IgD-negative memory B cell (primary cell): Measurements from ENCODE around the gene RNF213. TPM values are rescaled to one million over a fixed set of nuclear protein-coding genes. Genes with fewer than 3 reads are reported as not detected.
"Not testable (repeated sequence)": the region's sequence is repeated elsewhere in the genome, so short reads cannot be mapped to it uniquely, and the experiment has no call there.

Source experiments
- H3K27ac Mint-ChIP-seq, 3 donors: one replicate each; pipeline ENCODE4 v1.8.0; 2020 to 2022; ENCODE audit warnings: mild to moderate bottlenecking in 3 of 3, mixed read lengths in 3 of 3, moderate library complexity in 1 of 3
- H3K27me3 Mint-ChIP-seq: one replicate; pipeline ENCODE4 v1.8.0; 2021; ENCODE audit warnings: mixed read lengths
- H3K36me3 Mint-ChIP-seq: one replicate; pipeline ENCODE4 v1.8.0; 2020; ENCODE audit warnings: mild to moderate bottlenecking, mixed read lengths
- H3K4me1 Mint-ChIP-seq, 3 donors: one replicate each; pipeline ENCODE4 v1.8.0; 2020 to 2022; ENCODE audit warnings: mixed read lengths in 3 of 3, mild to moderate bottlenecking in 1 of 3
- H3K4me3 Mint-ChIP-seq, 4 donors: one replicate each; pipeline ENCODE4 v1.8.0; 2020 to 2022; ENCODE audit warnings: mild to moderate bottlenecking in 4 of 4, mixed read lengths in 4 of 4, moderate library complexity in 3 of 4
- H3K9me3 Mint-ChIP-seq, 3 donors: one replicate each; pipeline ENCODE4 v1.8.0; 2020 to 2021; ENCODE audit warnings: mixed read lengths in 3 of 3, mild to moderate bottlenecking in 1 of 3
- polyA plus RNA-seq: library from polyadenylated mRNA; unstranded; fragments of 300-500 nt; fragmentation: Illumina TruSeq; gene quantifications from one replicate; pipeline ENCODE4 v1.2.3, GENCODE V29; 2021

RNF213 gene
- polyA plus RNA-seq, 1 donor from 2014 or later = 26.2 TPM

DNA sequence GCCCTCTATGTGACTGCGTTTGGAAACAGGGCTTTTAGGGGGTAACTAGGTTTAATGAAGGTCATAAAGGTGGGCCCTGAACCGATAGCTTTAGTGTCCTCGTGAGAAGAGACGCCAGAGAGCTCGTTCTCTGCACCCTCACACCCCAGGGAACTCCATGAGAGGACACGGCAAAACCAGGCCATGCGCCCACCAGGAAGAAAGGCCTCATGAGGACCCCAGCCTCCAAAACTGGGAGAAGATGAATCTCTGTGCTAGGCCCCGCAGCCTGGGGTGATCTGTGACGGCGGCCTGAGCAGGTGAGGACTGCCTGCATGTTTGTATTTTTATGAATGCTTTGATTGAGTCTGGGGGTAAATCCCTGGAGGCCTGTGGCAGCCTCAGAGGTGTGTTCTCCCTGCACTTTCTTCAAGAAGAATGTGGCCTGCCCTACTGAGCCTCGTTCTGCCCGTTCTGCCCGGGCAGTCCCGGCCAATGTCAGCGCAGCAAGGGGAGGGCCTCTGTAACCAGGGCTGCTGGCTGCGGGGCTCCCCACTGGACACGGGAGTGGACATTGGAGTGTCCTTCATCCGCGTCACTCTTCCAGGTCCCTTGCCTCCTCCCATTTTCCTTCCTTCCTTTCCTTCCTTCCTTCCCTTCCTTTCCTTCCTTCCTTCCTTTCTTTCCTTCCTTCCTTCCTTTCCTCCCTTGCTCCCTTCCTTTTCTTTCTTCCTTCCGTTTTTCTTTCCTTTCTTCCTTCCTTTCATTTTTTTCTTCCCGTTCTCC is 6.8 kb upstream of the RNF213 start:
- Mint-ChIP-seq H3K9me3 (no peaks in the 10 kb centered on the region), H3K4me3 (peak overlapping the region in 1 of 4 donors; percentile 79), H3K36me3 (no peaks in the 10 kb centered on the region), H3K27me3 (peaks cover 2% of the 10 kb centered on the region), H3K4me1 (peaks cover 12 to 14% (median 14%) of the 10 kb centered on the region in 3 donors), H3K27ac (no peak overlapping the region)

DNA sequence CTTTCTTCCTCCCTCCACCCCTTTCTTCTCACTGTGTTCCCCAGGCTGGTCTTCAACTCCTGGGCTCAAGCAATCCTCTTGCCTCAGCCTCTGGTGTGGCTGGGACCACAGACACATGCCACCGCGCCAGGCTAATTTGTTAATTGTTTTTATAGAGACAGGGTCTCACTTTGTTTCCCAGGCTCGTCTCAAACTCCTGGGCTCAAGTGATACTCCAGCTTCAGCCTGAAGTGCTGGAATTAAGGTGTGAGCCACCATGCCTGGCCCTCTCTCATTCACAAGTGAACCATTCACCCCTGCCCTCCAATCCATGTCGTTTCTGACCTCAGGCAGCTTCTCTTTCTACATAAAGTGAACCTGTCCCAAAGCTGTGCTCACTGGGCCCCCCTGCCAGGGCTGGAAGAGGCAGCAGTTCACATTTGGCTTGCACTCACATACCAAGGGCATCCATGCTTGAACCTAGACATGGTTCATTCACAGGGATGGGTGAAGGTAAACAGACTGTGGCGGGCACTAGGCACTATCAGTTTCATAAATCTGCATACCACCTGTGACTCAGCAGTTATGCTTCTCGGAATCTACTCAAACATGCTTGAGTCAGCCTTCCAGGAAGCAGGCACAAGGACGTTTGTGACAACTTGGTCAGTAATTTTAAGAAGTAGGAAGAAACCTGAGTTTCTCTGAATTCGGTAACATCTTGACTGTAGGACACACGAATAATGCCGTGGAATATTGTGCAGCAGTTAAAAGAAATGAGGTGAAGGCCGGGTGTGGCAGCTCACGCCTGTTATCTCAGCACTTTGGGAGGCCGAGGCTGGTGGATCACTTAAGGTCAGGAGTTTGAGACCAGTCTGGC is 6.0 kb upstream of the RNF213 start:
- H3K27me3 Mint-ChIP-seq = no peaks in the 10 kb centered on the region
- H3K27ac Mint-ChIP-seq = peak overlapping the region in 2 of 3 donors; percentile 74 to 87
- peaks cover 17 to 18% (median 17%) of the 10 kb centered on the region in 3 donors for H3K4me1 Mint-ChIP-seq
- peak overlapping the region in 2 of 4 donors; percentile 79 to 80 for H3K4me3 Mint-ChIP-seq
- no peaks in the 10 kb centered on the region for H3K9me3 Mint-ChIP-seq
- H3K36me3 Mint-ChIP-seq = no peaks in the 10 kb centered on the region

DNA sequence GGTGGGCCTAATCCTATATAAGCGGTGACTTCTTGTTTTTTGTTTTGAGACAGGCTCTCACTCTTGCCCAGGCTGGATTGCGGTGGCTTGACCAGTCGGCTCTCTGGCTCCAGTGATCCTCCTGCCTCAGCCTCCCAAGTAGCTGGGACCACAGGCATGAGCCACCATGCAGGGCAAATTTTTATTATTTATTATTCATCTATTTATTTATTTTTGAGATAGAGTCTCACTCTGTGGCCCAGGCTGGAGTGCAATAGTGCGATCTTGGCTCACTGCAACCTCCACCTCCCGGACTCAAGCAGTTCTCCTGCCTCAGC is 4.7 kb upstream of the RNF213 start:
- no peaks in the 10 kb centered on the region for H3K9me3 Mint-ChIP-seq
- peak overlapping the region in 1 of 4 donors; percentile 55 for H3K4me3 Mint-ChIP-seq
- H3K36me3 Mint-ChIP-seq = no peaks in the 10 kb centered on the region
- peak overlapping the region in 1 of 3 donors; percentile 87 for H3K27ac Mint-ChIP-seq
- H3K27me3 Mint-ChIP-seq = no peaks in the 10 kb centered on the region
- peaks cover 17 to 21% (median 19%) of the 10 kb centered on the region in 3 donors for H3K4me1 Mint-ChIP-seq

DNA sequence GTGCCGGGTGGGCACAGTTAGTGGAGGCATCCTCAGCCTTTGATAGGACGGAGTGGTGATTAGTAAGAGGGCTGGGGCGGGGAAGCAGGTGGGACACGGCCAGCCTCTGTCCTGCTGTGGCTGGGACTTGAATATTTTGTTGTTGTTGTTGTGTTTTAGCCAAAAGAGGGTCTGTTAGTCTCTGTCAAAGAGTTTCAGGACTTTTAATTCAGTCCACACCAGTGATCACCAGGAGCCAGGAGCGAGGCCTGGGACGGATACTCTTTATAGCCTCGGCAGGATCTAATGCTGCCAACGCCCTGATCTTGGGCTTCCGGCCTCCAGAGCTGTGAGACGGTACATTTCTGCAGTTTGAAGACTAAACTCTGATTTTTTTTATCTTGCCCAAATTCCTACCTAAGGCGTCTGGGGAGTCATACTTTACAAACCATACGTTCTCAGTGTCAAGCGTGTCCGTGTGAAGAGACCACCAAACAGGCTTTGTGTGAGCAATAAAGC is 2.9 kb upstream of the RNF213 start:
- Mint-ChIP-seq H3K9me3 (no peaks in the 10 kb centered on the region), H3K27me3 (no peaks in the 10 kb centered on the region), H3K27ac (peak overlapping the region in 2 of 3 donors; percentile 76 to 92), H3K4me3 (peak overlapping the region in 2 of 4 donors; percentile 62 to 90), H3K36me3 (no peaks in the 10 kb centered on the region), H3K4me1 (peaks cover 26 to 29% (median 28%) of the 10 kb centered on the region in 3 donors)

DNA sequence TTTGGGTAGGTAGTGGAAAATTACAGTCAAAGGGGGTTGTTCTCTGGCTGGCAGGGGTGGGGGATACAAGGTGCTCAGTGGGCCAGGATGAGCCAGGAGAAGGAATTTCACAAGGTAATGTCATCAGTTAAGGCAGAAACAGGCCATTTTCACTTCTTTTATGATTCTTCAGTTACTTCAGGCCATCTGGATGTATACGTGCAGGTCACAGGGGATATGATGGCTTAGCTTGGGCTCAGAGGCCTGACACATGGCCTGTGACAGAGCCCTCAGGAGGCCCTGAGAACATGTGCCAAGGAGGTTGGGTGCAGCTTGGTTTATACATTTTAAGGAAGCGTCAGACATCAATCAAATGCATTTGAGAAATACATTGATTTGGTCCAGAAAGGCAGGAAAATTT is 2.4 kb upstream of the RNF213 start:
- Mint-ChIP-seq H3K4me3 (peak overlapping the region; percentile 84 to 90 (median 86)), H3K4me1 (peaks cover 27 to 31% (median 30%) of the 10 kb centered on the region in 3 donors), H3K27ac (peak overlapping the region; percentile 76 to 97 (median 92))
- H3K36me3 Mint-ChIP-seq, H3K9me3 Mint-ChIP-seq, H3K27me3 Mint-ChIP-seq: not testable (repeated sequence)

DNA sequence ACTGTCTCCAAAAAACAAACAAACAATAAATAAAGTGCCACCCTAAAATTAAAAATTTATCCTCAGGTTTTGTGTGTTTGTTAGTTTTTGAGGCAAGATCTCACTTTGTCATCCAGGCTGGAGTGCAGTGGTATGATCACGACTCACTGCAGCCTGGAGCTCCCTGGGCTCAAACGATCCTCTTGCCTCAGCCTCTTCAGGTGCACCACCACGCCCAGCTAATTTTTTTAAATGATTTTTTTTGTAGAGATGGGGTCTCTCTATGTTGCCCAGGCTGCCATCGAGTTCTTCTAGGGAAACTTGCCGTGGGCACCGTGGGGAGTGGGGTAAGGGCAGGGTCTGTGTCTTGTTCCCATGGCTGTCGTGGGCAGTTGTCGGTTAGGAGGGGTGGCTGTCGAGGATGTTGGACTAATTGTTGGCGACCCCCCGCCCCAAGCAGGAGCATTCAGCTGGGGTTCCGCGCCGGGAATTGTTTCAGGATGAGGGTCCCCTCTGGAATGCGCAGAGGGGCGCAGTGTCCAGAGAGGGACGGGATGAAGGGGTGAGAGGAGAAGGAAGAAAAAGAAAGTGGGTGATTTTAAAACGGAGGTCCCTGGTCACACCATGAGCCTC is 1.1 kb upstream of the RNF213 start:
- Mint-ChIP-seq H3K36me3 (peaks cover 1% of the 10 kb centered on the region), H3K9me3 (no peaks in the 10 kb centered on the region), H3K27me3 (no peaks in the 10 kb centered on the region), H3K27ac (peak overlapping the region; percentile 76 to 97 (median 92)), H3K4me1 (peaks cover 32 to 35% (median 34%) of the 10 kb centered on the region in 3 donors), H3K4me3 (peak overlapping the region; percentile 87 to 96 (median 92))

DNA sequence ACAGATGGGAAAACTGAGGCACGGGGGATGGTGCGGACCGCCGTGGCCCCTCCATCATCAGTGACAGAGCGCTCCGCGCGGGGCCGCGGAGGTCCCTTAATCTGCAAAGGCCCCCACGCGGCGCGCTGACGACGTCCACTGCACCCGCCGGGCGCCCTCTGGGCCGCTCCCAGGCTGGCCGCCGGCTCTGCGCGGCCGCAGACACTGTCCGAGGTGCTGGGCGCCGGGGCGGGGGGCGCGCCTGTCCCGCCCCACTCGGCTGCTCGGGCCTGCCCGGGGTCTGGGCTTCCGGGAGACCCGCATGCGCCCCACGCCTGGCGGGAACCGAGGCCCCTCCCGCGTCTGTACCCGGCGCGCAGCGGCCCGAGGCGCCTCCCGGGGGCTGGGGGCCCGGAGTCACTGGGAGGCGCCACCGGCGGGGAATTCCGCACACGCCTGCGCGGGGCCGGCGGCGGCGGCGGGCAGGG is 550 bp upstream of the RNF213 start:
- Mint-ChIP-seq H3K27ac (peak overlapping the region; percentile 76 to 97 (median 92)), H3K4me3 (peak overlapping the region; percentile 87 to 96 (median 92)), H3K27me3 (no peaks in the 10 kb centered on the region), H3K9me3 (no peaks in the 10 kb centered on the region), H3K36me3 (peaks cover 2% of the 10 kb centered on the region), H3K4me1 (peaks cover 29 to 34% (median 30%) of the 10 kb centered on the region in 3 donors)

DNA sequence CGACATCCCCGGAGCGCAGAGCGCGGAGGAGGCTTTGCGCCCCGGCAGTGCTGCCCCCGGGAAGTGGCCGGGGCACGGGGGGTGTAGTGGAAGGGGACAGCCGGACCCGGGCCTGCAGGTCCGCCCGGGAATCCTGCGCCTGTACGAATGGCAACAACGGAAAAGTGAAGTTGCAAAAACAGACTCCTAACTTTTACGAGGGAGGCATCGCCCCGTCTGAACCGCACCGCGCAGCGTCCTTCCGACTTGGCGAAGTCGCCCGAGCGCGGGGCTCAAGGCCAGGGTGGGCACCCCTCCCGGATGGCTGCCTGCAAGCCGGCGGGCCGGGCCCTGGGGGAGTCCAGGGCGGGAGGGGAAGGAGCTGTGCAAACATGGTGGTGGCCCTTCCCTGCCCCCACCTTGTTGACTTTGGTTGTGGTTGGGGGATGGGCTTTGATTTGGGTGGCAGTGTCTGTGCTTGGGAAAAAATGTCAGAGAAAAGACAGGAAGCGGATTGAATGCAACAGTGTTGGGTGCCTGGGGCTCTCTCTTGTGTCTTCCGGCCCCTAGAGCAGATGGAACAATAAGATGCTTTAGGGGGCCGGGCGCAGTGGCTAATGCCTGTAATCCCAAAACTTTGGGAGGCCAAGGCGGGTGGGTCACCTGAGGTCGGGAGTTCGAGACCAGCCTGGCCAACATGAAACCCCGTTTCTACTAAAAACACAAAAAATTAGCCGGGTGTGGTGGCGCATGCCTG is 675 bp downstream of the RNF213 start:
- H3K4me1 Mint-ChIP-seq = peaks cover 36 to 39% (median 37%) of the 10 kb centered on the region in 3 donors
- peaks cover 2% of the 10 kb centered on the region for H3K36me3 Mint-ChIP-seq
- peak overlapping the region; percentile 77 to 97 (median 95) for H3K27ac Mint-ChIP-seq
- peaks cover 2% of the 10 kb centered on the region for H3K27me3 Mint-ChIP-seq
- no peaks in the 10 kb centered on the region for H3K9me3 Mint-ChIP-seq
- H3K4me3 Mint-ChIP-seq = peak overlapping the region; percentile 81 to 94 (median 92)

DNA sequence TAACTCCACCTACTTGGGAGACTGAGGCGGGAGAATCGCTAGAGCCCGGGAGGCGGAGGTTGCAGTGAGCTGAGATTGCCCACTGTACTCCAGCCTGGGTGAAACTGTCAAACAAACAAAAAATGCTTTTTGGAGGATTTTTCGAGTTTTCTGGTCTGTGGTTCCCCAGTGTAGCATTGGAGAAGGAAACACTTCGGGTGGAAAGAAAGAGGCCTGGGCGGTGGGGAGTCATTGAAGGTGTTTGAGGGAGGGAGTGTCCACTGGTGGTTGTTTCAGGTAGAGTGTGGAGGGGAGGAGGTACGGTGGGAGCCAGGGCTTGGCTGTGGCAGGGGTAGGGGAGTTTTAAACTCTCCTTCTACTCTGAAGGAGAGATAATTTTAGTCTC is 1.2 kb downstream of the RNF213 start:
- H3K27me3 Mint-ChIP-seq = peaks cover 2% of the 10 kb centered on the region
- H3K4me3 Mint-ChIP-seq = peak overlapping the region; percentile 81 to 94 (median 92)
- H3K4me1 Mint-ChIP-seq = peaks cover 36 to 39% (median 37%) of the 10 kb centered on the region in 3 donors
- peaks cover 2% of the 10 kb centered on the region for H3K36me3 Mint-ChIP-seq
- no peaks in the 10 kb centered on the region for H3K9me3 Mint-ChIP-seq
- peak overlapping the region; percentile 77 to 97 (median 95) for H3K27ac Mint-ChIP-seq

DNA sequence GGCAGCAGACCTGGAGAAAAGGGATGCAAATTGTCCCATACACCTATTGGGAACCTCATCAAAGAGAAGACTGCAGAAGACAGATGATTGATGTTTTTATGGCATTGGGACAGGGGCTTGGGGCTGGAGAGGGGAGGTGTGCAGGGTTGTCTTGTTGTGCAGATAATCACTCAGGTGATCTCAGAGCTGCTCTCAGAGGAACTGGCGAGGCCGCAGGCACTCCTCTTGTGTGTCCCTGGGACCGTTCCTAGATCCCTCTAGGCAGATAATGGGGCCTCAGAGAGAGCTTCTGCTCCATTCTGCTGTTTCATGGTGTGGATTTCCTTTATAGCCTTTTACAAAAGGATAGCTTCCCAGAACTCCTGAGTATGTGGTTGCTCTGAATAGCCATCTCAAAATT is 1.6 kb downstream of the RNF213 start:
- Mint-ChIP-seq H3K36me3 (peaks cover 2% of the 10 kb centered on the region), H3K27me3 (peaks cover 2% of the 10 kb centered on the region), H3K9me3 (no peaks in the 10 kb centered on the region), H3K4me3 (peak overlapping the region; percentile 81 to 94 (median 92)), H3K27ac (peak overlapping the region; percentile 77 to 97 (median 95)), H3K4me1 (peaks cover 36 to 39% (median 37%) of the 10 kb centered on the region in 3 donors)

DNA sequence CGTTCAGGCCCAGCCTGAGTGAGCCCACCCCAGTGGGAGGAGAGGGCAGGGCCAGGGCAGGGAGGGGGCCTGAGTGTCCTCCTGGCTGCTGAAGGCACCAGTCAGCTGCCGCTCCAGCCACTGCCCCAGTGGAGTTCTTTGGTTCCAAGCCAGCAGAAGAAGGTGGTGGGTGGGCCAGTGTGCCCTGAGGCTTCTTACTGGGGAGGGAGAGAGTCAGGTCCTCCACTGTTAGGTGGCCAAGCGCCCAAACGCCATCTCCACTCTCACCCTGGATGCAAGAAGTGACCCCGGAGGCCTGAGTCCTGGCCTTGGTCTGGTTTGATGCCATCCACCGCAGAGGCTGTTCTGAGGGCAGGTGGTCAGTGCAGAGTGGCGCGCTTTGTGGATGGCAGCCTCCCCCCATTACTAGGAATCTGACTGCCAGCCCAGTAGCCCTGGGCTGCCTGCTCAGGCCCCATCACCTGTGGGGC is 2.2 kb downstream of the RNF213 start:
- Mint-ChIP-seq H3K4me3 (peak overlapping the region; percentile 65 to 100 (median 91)), H3K27me3 (peaks cover 2% of the 10 kb centered on the region), H3K9me3 (no peaks in the 10 kb centered on the region), H3K36me3 (peaks cover 2% of the 10 kb centered on the region), H3K4me1 (peaks cover 36 to 41% (median 39%) of the 10 kb centered on the region in 3 donors), H3K27ac (peak overlapping the region; percentile 92 to 97 (median 96))

DNA sequence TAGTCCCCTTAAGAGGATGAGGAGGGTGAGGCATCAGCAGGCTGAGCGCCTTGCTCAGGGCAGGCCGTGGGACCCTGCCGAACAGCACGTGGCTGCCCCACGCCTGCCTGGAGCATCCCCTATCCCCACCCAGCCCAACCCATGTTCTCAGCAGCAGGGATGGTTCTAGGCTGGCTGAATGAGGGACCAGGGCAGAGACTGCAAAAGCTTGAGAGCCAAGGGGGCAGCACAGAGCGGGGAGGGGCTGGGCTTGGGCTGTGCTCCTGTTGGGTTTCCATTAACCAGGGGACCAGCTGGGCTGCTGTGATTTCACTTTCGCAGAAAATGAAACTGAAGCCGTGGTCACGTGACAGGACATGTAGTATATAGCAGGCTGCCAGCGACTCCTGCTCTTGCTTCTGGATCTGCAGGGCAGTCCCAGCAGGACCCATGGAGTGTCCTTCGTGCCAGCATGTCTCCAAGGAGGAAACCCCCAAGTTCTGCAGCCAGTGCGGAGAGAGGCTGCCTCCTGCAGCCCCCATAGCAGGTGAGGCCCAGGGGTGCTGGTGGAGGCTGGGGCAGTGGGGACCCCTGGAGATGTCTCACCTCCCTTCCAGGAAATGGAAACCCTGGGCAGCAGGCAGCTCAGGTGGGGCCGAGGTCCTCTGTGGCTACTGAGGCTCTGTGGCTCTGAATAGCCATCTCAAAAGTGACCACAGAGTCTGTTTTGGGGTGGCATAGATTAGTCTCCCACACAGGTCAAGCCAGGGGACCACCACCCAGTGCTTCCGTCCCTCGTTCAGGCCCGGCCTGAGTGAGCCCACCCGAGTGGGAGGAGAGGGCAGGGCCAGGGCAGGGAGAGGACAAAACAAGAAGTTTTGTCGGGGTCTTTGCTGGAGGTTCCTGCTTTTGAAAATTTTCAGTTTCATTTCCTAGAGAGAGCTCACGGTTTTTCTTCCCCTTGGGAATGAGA is 2.9 kb downstream of the RNF213 start:
- peaks cover 2% of the 10 kb centered on the region for H3K27me3 Mint-ChIP-seq
- peaks cover 2% of the 10 kb centered on the region for H3K36me3 Mint-ChIP-seq
- H3K9me3 Mint-ChIP-seq = no peaks in the 10 kb centered on the region
- H3K27ac Mint-ChIP-seq = peak overlapping the region; percentile 92 to 97 (median 96)
- H3K4me3 Mint-ChIP-seq = peak overlapping the region; percentile 90 to 100 (median 98)
- H3K4me1 Mint-ChIP-seq = peaks cover 32 to 36% (median 34%) of the 10 kb centered on the region in 3 donors
